ENCODE results near the gene TMEM106C.
A peak's percentile ranks its signal among the peaks of the same experiment; 100 is the strongest.

TMEM106C gene

GRCh38 chr12:48004053-48004941 lies 40.9 kb downstream of the TMEM106C start, which contains the start of gene COL2A1:
TSS of gene COL2A1 (minus strand) at chr12:48004476. CDS start at chr12:48004321, 155 bp downstream.
- no peaks in the 10 kb centered on the region for H3K9me3 Mint-ChIP-seq
- DNase-seq: peak; percentile 36
- H3K4me3 Mint-ChIP-seq: peak within 1 kb of the TSS; percentile 53
- H3K27me3 Mint-ChIP-seq: peaks cover 94% of the 10 kb centered on the region
- peak; percentile 39 for ATAC-seq
- H3K36me3 Mint-ChIP-seq (ENCODE audit: low read depth): no peaks in the 10 kb centered on the region
- peaks cover 33% of the 10 kb centered on the region for H3K4me1 Mint-ChIP-seq
- no peak within 1 kb of the TSS for H3K27ac Mint-ChIP-seq

- DNase-seq: no peak
- Mint-ChIP-seq H3K27me3 (peaks cover 93% of the 10 kb centered on the region), H3K4me1 (peaks cover 33% of the 10 kb centered on the region), H3K4me3 (peak overlapping the region; percentile 40), H3K36me3 (ENCODE audit: low read depth) (no peaks in the 10 kb centered on the region), H3K9me3 (no peaks in the 10 kb centered on the region), H3K27ac (no peak overlapping the region)
- ATAC-seq: no peak
Observed at GRCh38 chr12:48005001-48005749, 41.8 kb downstream of the TMEM106C start.

- Mint-ChIP-seq H3K4me1 (peaks cover 33% of the 10 kb centered on the region), H3K27ac (no peak overlapping the region), H3K4me3 (peak overlapping the region; percentile 40), H3K36me3 (ENCODE audit: low read depth) (no peaks in the 10 kb centered on the region), H3K27me3 (peaks cover 87% of the 10 kb centered on the region), H3K9me3 (no peaks in the 10 kb centered on the region)
- DNase-seq (no peak), ATAC-seq (no peak)
Observed at GRCh38 chr12:48005750-48006021, 42.3 kb downstream of the TMEM106C start.

GRCh38 chr12:48007206-48007605 lies 43.8 kb downstream of the TMEM106C start:
- peaks cover 19% of the 10 kb centered on the region for H3K4me1 Mint-ChIP-seq
- no peak for ATAC-seq

GRCh38 chr12:48008349-48008748 lies 45.0 kb downstream of the TMEM106C start:
- no peak for DNase-seq
- Mint-ChIP-seq H3K27ac (no peak overlapping the region), H3K4me3 (no peak overlapping the region), H3K4me1 (peaks cover 10% of the 10 kb centered on the region), H3K9me3 (no peaks in the 10 kb centered on the region), H3K36me3 (ENCODE audit: low read depth) (no peaks in the 10 kb centered on the region), H3K27me3 (peaks cover 66% of the 10 kb centered on the region)
- ATAC-seq: no peak

More at GRCh38 chr12:48007206-48007605, 43.8 kb downstream of the TMEM106C start:
- Mint-ChIP-seq H3K9me3 (no peaks in the 10 kb centered on the region), H3K4me3 (no peak overlapping the region), H3K27me3 (peaks cover 75% of the 10 kb centered on the region), H3K27ac (no peak overlapping the region), H3K36me3 (ENCODE audit: low read depth) (no peaks in the 10 kb centered on the region)
- DNase-seq: no peak

- Mint-ChIP-seq H3K36me3 (ENCODE audit: low read depth) (no peaks in the 10 kb centered on the region), H3K27ac (no peak overlapping the region), H3K9me3 (no peaks in the 10 kb centered on the region), H3K4me1 (peaks cover 4% of the 10 kb centered on the region), H3K4me3 (no peak overlapping the region), H3K27me3 (peaks cover 61% of the 10 kb centered on the region)
- ATAC-seq: no peak
- DNase-seq: no peak
Observed at GRCh38 chr12:48008950-48009349, 45.6 kb downstream of the TMEM106C start.

- Mint-ChIP-seq H3K4me3 (no peak overlapping the region), H3K27me3 (peaks cover 62% of the 10 kb centered on the region), H3K4me1 (peaks cover 3% of the 10 kb centered on the region), H3K36me3 (ENCODE audit: low read depth) (no peaks in the 10 kb centered on the region), H3K27ac (no peak overlapping the region), H3K9me3 (no peaks in the 10 kb centered on the region)
- DNase-seq (no peak), ATAC-seq (no peak)
Observed at GRCh38 chr12:48009471-48009870, 46.1 kb downstream of the TMEM106C start.

GRCh38 chr12:48010366-48010970 lies 47.1 kb downstream of the TMEM106C start:
- Mint-ChIP-seq H3K4me1 (peaks cover 2% of the 10 kb centered on the region), H3K4me3 (no peak overlapping the region), H3K27me3 (peaks cover 56% of the 10 kb centered on the region), H3K9me3 (no peaks in the 10 kb centered on the region), H3K36me3 (ENCODE audit: low read depth) (no peaks in the 10 kb centered on the region), H3K27ac (no peak overlapping the region)
- DNase-seq: no peak
- ATAC-seq: no peak

GRCh38 chr12:48012070-48012469 lies 48.7 kb downstream of the TMEM106C start:
- Mint-ChIP-seq H3K36me3 (ENCODE audit: low read depth) (no peaks in the 10 kb centered on the region), H3K9me3 (no peaks in the 10 kb centered on the region), H3K4me3 (no peak overlapping the region), H3K27me3 (peaks cover 46% of the 10 kb centered on the region), H3K27ac (no peak overlapping the region), H3K4me1 (no peaks in the 10 kb centered on the region)
- no peak for ATAC-seq
- DNase-seq: no peak

- ATAC-seq (no peak), DNase-seq (no peak)
- Mint-ChIP-seq H3K4me1 (no peaks in the 10 kb centered on the region), H3K9me3 (no peaks in the 10 kb centered on the region), H3K36me3 (ENCODE audit: low read depth) (no peaks in the 10 kb centered on the region), H3K4me3 (no peak overlapping the region), H3K27ac (no peak overlapping the region), H3K27me3 (peaks cover 41% of the 10 kb centered on the region)
Observed at GRCh38 chr12:48013287-48013686, 49.9 kb downstream of the TMEM106C start.

GRCh38 chr12:48015129-48015528 lies 51.7 kb downstream of the TMEM106C start:
- H3K27me3 Mint-ChIP-seq: peaks cover 29% of the 10 kb centered on the region
- no peaks in the 10 kb centered on the region for H3K36me3 Mint-ChIP-seq (ENCODE audit: low read depth)
- DNase-seq (no peak), ATAC-seq (no peak)
- H3K27ac Mint-ChIP-seq: no peak overlapping the region
- H3K4me3 Mint-ChIP-seq: no peak overlapping the region
- H3K4me1 Mint-ChIP-seq: no peaks in the 10 kb centered on the region
- H3K9me3 Mint-ChIP-seq: no peaks in the 10 kb centered on the region

GRCh38 chr12:48015954-48016353 lies 52.6 kb downstream of the TMEM106C start:
- Mint-ChIP-seq H3K27ac (no peak overlapping the region), H3K4me1 (no peaks in the 10 kb centered on the region), H3K36me3 (ENCODE audit: low read depth) (no peaks in the 10 kb centered on the region), H3K4me3 (no peak overlapping the region), H3K27me3 (peaks cover 27% of the 10 kb centered on the region), H3K9me3 (no peaks in the 10 kb centered on the region)
- DNase-seq: no peak
- ATAC-seq: no peak

- no peak overlapping the region for H3K4me3 Mint-ChIP-seq
- ATAC-seq (no peak), DNase-seq (no peak)
- H3K36me3 Mint-ChIP-seq (ENCODE audit: low read depth): no peaks in the 10 kb centered on the region
- no peaks in the 10 kb centered on the region for H3K9me3 Mint-ChIP-seq
- H3K27me3 Mint-ChIP-seq: peaks cover 29% of the 10 kb centered on the region
- H3K27ac Mint-ChIP-seq: no peak overlapping the region
- H3K4me1 Mint-ChIP-seq: no peaks in the 10 kb centered on the region
Observed at GRCh38 chr12:48016373-48017020, 53.1 kb downstream of the TMEM106C start.

- no peak for ATAC-seq
- H3K4me3 Mint-ChIP-seq: no peak overlapping the region
- no peaks in the 10 kb centered on the region for H3K9me3 Mint-ChIP-seq
- H3K27me3 Mint-ChIP-seq: peaks cover 33% of the 10 kb centered on the region
- no peaks in the 10 kb centered on the region for H3K36me3 Mint-ChIP-seq (ENCODE audit: low read depth)
- H3K27ac Mint-ChIP-seq: no peak overlapping the region
- H3K4me1 Mint-ChIP-seq: no peaks in the 10 kb centered on the region
- no peak for DNase-seq
Observed at GRCh38 chr12:48017496-48017895, 54.1 kb downstream of the TMEM106C start.

All from activated naive CD8-positive, alpha-beta T cell treated with anti-CD3 and anti-CD28 coated beads, Interleukin-2, amount 50 U/mL, for 24 hours (primary cell).